Astrocyte (in vitro differentiated cells and primary cell): ENCODE data around the gene LILRB3.
"Not testable (repeated sequence)": the region's sequence is repeated elsewhere in the genome, so short reads cannot be mapped to it uniquely, and the experiment has no call there.

ENCODE experiments used
- EZH2 ChIP-seq: IDR thresholded peaks from 2 replicates; pipeline ENCODE4 v1.6.1; 2012; ENCODE audit warnings: mild to moderate bottlenecking, low read length, inconsistent platforms; ENCODE audit not compliant: insufficient read depth
- TF ChIP-seq, protein P1 (sequence below): IDR thresholded peaks from 2 replicates; pipeline ENCODE4 v1.5.1; 2011; ENCODE audit warnings: low read depth, mild to moderate bottlenecking, inconsistent platforms, low read length, moderate library complexity; ENCODE audit not compliant: insufficient read depth

DNA sequence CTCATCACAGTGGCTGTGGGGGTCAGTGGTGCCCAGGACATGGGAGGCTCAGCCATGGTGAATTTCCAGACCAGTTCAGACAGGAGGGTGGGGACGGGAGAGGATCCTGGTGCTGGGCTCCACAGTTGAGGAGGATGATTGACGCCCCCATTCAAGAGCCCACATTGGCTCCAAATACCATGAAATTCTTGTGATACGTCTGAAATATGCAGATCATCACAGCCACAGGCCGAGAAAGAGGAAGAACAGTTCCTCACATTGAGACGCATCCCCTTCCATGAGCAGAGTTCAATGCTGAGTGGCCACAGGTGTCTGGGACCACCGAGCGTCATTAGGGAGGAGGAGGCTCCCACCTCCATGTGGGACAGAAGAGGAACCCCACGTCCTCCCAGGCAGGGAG lies 21.0 kb upstream of the LILRB3 start:
- TF ChIP-seq, protein P1, sequence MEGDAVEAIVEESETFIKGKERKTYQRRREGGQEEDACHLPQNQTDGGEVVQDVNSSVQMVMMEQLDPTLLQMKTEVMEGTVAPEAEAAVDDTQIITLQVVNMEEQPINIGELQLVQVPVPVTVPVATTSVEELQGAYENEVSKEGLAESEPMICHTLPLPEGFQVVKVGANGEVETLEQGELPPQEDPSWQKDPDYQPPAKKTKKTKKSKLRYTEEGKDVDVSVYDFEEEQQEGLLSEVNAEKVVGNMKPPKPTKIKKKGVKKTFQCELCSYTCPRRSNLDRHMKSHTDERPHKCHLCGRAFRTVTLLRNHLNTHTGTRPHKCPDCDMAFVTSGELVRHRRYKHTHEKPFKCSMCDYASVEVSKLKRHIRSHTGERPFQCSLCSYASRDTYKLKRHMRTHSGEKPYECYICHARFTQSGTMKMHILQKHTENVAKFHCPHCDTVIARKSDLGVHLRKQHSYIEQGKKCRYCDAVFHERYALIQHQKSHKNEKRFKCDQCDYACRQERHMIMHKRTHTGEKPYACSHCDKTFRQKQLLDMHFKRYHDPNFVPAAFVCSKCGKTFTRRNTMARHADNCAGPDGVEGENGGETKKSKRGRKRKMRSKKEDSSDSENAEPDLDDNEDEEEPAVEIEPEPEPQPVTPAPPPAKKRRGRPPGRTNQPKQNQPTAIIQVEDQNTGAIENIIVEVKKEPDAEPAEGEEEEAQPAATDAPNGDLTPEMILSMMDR: not testable (repeated sequence)
- not testable (repeated sequence) for TF ChIP-seq EZH2
